ENCODE data around the gene FGF22.
"Not testable (repeated sequence)": the region's sequence is repeated elsewhere in the genome, so short reads cannot be mapped to it uniquely, and the experiment has no call there.

FGF22 gene

GRCh38 chr19:607301-608154 is 32.2 kb upstream of the FGF22 start:
- no peak for DNase-seq

- DNase-seq: no peak
Observed at GRCh38 chr19:608155-609003, 31.3 kb upstream of the FGF22 start.

- peak; percentile 84 for DNase-seq
Observed at GRCh38 chr19:609004-609346, 30.7 kb upstream of the FGF22 start.

- DNase-seq: peak; percentile 44
Observed at GRCh38 chr19:610071-610800, 29.4 kb upstream of the FGF22 start.

- DNase-seq: peak; percentile 83
Observed at GRCh38 chr19:610801-611480, 28.7 kb upstream of the FGF22 start.

GRCh38 chr19:611481-611868 is 28.2 kb upstream of the FGF22 start:
- DNase-seq: no peak

GRCh38 chr19:612941-613340 is 26.7 kb upstream of the FGF22 start:
- no peak for DNase-seq

GRCh38 chr19:613732-614567 is 25.7 kb upstream of the FGF22 start:
- DNase-seq: no peak

GRCh38 chr19:615619-616018 is 24.1 kb upstream of the FGF22 start:
- no peak for DNase-seq

- no peak for DNase-seq
Observed at GRCh38 chr19:616062-616700, 23.5 kb upstream of the FGF22 start.

GRCh38 chr19:616747-617526 is 22.7 kb upstream of the FGF22 start:
- peak; percentile 26 for DNase-seq

GRCh38 chr19:617551-618246 is 22.0 kb upstream of the FGF22 start:
- no peak for DNase-seq

- DNase-seq: no peak
Observed at GRCh38 chr19:618247-618619, 21.4 kb upstream of the FGF22 start.

GRCh38 chr19:618674-619285 is 20.9 kb upstream of the FGF22 start:
- no peak for DNase-seq

- no peak for DNase-seq
Observed at GRCh38 chr19:619286-620002, 20.2 kb upstream of the FGF22 start.

- DNase-seq: no peak
Observed at GRCh38 chr19:620166-620862, 19.4 kb upstream of the FGF22 start.

- DNase-seq: not testable (repeated sequence)
Observed at GRCh38 chr19:621191-621590, 18.5 kb upstream of the FGF22 start.

- no peak for DNase-seq
Observed at GRCh38 chr19:621819-622218, 17.9 kb upstream of the FGF22 start.
